ENCODE results near the gene RGPD4.

DNA sequence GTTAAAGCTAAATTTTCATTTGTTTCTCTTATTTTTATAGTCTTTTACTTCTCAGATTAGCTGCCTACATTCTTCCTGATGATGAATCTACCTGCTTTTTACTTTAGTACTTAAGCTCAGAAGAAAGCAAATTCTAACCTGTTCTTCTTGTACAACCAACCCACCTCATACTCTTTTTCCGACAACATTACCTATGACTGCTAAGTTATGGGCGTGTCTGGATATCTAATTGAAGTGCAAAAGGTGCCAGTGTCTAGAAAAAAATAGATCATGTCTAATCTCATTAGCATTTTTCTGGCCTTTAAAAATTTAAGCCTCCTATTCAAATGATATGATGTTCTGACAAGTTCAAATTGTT is 1.5 kb upstream of the RGPD4 start:
- TF ChIP-seq, protein P1, sequence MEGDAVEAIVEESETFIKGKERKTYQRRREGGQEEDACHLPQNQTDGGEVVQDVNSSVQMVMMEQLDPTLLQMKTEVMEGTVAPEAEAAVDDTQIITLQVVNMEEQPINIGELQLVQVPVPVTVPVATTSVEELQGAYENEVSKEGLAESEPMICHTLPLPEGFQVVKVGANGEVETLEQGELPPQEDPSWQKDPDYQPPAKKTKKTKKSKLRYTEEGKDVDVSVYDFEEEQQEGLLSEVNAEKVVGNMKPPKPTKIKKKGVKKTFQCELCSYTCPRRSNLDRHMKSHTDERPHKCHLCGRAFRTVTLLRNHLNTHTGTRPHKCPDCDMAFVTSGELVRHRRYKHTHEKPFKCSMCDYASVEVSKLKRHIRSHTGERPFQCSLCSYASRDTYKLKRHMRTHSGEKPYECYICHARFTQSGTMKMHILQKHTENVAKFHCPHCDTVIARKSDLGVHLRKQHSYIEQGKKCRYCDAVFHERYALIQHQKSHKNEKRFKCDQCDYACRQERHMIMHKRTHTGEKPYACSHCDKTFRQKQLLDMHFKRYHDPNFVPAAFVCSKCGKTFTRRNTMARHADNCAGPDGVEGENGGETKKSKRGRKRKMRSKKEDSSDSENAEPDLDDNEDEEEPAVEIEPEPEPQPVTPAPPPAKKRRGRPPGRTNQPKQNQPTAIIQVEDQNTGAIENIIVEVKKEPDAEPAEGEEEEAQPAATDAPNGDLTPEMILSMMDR (IDR thresholded peaks at IDR 0.05): no peak
- TF ChIP-seq EZH2 (IDR thresholded peaks at IDR 0.05; ENCODE audit: borderline replicate concordance, insufficient read depth, low read depth, low read length, poor library complexity, severe bottlenecking): no peak
